NCI-H2171 treated with DMSO at 0.1 percent for 48 hours (cell line): Measurements from ENCODE around the gene GTPBP1.

Experiments used
- DNase-seq: peaks from one replicate; lab custom pipeline; 2025; lab: John Stamatoyannopoulos, UW

The GTPBP1 gene

GRCh38 chr22:38727123-38727522, 21.4 kb downstream of the GTPBP1 start:
- no peak for DNase-seq

DNA sequence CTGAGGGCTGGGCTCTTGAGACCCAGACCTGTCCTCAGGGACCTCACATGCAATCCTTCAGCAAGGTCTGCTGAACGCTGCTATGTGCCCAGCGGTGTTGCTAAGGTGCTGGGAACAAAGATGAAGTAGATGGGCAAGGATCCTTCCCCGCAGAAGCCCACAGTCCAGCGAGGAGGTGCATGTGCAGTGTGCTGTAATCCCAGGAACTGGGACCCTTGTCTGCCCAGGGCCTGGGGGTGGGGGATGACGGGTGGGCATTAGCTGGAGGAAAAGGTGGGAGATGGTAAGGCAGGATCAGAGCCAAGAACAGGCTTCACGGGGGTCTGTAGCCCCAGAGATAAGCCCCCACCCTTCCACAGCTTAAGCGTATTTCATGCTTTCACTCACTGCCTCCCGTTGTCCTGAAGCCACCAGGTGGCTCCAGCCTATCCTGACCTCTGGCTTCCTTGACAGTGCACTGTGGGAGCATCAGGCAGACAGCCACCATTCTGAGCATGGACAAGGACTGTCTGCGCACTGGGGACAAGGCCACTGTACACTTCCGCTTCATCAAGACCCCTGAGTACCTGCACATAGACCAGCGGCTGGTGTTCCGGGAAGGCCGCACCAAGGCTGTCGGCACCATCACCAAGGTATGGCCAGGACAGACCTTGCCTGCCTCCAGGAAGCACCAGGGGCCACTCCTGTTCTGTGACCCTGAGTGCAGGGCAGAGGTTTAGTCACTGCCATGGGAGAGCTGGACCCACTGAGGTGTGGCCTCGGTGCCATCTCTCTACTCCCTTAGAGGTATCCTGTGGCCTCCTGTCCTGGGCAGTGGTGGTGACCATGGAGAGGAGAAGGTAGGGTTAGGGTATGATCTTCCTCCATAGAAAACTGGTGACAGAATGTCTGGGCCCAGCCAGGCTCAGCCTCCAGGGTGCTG, 22.0 kb downstream of the GTPBP1 start:
- no peak for DNase-seq

- DNase-seq: no peak
Measured at GRCh38 chr22:38728871-38729796, 23.4 kb downstream of the GTPBP1 start.

GRCh38 chr22:38729946-38730345, 24.2 kb downstream of the GTPBP1 start:
- no peak for DNase-seq

DNA sequence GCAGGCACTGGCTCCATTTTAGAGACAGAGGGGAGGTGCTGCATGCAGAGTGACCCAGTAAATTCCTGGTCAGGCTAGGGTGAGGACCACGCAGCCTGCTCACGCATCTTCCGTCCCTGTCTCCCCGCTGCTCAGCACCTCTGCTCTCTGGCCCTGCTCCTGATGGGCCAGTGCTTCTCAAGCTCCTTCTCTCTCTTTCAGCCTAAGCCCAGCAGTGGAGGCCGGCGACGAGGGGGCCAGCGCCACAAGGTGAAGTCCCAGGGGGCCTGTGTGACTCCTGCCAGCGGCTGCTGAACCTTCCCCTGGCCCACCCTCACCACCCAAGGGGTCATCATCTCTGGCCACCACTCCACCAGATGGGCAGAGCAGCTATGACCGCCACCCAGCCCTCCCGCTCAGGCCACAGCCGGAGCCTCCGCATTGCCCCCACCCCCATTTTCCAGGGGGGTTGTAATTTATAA, 24.7 kb downstream of the GTPBP1 start:
- DNase-seq: no peak

GRCh38 chr22:38731703-38732161, 26.0 kb downstream of the GTPBP1 start:
- no peak for DNase-seq

- peak; percentile 46 for DNase-seq
Measured at GRCh38 chr22:38732251-38732815, 26.6 kb downstream of the GTPBP1 start.

DNA sequence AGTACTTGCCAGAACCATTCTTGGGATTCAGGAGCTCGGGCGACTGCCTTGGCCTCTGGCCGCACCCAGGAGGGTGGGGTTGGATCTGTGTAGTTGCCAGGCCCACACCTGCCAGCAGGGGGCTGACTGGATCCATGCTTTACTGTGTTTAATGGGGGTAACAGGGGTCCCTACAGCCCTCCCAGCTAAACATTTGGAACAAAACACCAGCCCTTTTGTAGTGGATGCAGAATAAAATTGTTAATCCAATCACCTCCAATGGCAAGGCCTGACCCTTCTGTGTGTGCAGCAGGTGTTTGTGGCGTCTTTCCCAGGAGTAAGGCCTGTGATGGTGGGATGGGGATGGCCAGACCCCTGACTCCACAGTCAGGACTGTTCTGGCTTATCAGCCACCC, 27.6 kb downstream of the GTPBP1 start:
- DNase-seq: peak; percentile 60

DNA sequence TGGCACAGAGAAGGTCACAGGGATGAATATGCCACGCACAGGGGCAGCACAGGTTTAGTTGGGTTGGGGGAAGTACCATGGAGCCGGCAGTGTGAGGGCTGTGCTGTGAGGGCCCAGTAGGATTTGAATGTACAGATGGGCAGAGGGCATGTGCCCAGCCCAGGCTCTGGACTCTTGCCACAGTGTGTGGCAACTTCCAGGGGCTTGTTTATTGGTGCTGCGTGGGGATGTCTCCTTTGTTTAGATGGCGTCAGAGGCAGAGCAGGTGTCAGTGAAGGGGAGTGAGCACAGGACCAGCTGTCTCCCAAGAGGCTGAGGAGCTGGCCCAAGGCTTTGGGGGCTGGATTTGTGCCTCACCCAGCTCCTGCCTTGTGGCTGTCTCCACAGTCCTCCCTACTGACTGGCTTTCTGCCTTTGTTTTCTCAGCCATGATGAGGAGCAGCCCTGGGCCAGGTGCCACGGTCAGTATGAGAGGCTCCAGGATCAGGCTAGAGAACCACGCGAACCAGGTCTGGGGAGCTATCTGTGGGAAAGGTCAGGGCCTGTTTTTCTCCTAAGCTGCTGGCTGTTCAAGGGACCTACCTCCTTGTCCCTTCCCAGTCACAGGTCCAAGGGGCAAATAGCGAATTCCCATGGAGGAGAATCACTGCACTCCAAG, 28.1 kb downstream of the GTPBP1 start:
- DNase-seq: peak; percentile 89

DNA sequence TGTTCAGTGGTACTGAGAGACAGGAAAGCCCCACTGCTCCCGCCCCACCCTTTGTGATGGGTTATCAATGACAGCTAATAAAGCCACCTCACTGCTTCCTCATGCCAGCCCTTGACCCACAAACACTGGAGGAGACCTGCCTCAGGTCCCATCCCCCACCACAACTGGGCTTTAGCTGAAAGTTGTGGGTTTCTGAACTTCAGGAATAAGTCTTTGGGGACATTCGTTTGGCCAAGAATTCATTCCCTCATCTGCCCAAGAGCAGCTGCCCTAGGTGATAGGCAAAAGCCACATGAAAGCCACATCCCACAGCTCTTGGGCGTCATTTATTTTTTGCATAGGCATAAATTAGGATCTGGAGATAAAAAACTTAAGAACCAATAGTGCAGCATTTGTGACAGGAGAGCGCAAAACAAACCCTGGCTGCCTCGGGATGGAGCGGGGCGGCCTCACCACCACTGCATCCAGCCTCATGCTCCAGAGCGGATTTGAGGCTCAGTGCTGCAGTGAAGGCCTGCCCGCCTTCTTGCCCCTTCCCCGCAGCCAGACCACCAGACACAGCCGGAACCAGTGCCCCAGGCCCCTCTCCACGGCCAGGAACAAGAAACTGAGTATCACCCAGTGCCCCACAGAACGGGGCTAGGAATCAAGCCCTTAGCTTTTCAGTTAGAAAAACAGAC, 28.8 kb downstream of the GTPBP1 start:
- DNase-seq: no peak

DNA sequence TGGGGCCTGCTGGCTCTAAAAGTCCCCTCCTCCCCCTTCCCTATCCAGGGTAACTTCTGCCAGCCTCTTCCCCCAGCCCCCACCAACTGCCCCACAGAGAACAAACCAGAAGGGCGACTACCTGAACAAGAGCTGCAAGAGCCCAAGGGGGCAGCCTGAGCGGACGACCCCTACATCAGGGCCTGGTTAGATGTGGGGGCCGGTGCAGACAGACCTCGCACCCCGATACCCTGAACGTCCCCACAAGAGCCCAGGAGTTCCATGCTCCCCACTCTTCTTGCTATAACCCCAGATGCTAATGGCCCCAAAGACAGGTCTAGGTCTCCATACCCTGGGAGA, 29.4 kb downstream of the GTPBP1 start:
- DNase-seq: no peak

DNA sequence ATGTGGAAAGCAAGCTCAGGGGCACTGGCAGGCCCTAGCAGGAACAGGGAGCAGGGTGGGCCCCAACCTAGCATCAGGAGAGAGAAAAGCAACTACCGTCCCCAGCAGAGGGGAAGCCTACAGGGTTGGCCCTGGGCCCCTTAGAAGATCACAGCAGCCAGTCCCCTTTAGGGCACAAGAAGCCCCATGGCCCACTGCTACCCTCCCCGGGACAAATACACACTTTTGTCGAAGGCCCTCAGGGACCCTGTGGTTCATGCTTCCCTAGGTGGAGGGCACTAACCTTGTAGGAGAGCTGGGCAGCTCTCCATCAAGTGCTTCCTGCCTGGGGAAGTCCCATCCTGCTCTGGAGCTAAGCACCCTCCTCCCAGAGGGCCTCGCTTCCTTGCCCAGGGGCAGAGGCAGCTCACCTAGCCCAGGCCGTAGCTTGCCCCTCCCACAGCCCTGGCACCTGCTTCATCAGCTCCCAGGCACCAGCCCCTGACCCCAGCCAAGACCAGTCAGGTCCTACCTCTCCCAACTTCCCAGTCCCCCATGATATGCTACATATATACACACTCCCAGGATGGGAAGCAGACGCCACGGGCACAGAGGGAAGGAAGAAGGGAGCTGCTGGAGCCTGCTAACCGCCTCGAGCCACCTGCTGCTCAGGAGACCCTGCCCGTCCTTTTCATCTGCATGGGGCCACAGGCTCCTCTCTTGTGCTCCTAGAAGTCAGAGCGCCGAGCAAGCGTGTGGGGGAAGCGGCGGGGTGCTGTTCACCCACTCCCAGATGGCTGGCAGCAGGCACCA, 29.9 kb downstream of the GTPBP1 start:
- no peak for DNase-seq

GRCh38 chr22:38736257-38736570, 30.5 kb downstream of the GTPBP1 start:
- peak; percentile 61 for DNase-seq

DNA sequence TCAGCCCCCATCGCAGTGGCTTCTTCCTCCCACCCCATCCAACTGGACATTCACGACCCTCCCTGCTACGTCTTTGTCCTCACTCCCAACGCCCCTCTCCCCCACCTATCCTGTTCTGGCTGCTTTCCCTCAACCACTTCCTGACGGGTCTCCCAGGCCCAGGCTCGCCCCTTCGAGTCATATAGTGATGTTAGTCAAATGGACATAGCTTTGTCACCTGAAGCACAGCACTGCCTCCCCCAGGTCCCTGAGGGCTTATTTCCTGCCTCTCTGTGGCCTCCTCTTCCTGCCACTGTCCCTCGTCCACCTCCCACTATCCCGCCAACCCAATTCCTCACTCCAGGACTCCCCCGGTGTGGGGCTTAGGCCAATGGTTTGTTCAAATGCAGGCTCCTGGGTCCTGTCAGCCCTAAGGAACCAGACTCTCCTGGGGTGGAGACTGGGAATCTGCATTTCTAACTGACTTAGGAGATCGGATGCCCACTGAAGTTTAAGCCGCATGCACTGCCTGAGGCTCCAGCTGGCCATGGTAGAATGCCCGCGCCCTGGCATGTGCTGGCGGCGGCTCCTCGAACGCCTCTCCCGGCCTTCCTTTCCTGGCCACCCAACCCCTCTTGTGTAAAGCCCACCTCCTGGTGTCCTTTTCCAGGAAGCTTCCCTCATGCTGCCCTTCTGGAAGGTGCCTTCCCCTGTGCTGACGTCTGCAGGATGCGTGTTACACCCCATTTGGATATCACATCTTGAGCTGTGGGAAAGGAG, 31.7 kb downstream of the GTPBP1 start:
- DNase-seq: no peak

GRCh38 chr22:38738475-38739070, 32.8 kb downstream of the GTPBP1 start:
- no peak for DNase-seq

DNA sequence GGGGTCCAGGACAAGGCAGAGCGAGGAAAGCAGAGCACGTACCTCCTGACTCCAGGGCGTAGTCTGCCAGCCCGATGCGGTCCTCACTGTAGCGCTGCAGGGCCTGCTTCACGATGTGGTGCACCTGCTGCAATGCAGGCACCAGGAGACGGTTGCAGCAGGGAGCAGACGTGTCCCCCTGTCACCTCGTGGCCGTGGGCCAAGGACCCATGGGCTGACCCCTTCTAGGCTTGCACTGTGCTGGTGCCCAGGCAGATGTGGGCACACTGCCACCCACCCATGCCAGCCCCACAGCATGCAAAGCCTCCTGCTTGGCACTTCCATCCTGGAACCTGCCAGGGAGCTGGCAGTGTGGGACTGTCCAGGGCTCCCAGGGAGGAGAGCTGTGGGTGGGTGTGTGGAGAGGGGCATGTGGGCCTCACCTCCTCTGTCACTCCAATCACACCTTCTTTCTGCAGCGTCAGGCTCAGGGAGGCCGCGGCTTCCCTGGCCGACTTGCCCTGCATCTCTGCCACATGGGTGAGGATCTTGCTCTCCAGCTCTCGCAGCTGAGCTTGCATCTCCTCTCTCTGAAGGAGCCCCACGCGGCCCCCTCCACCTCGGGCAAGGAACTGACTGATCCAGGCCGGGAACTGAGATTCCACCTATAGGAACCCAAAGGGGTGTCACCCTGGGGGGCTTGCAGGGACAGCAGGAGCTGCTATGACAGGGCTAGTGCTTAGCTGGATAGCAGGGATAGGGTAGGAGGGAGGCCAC, 33.7 kb downstream of the GTPBP1 start:
- no peak for DNase-seq

DNA sequence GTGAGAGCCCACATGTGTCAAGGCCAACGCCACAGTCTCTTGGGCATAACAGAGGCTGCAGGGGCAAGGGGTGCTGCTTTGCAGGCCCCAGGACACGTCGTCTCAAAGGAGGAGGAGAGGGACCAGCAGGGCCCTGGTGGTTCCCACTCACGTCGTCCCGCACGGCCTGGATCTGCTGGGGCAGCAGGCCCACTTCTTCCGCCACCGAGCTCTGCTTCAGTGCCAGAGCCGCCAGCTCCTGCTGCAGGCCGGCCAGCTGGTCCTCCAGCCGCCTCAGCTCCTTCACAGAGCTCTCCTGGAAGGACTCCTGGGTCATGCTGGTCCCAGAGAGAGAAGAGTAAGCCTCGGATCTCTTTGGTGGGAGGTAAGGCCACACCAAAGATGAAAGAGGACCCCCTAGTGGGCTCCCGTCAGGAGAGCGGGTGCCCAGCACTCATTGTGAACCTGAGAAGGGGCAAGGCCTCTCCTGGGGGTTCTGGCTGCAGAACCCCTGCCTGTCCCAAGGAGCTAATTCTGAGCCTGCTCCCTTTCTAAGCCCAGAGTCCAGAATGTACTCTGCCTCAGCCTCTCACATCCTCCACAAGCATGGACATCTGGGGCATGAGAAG, 34.5 kb downstream of the GTPBP1 start:
- DNase-seq: no peak

GRCh38 chr22:38740754-38741153, 35.0 kb downstream of the GTPBP1 start:
- peak; percentile 18 for DNase-seq
